HTERT RPE-1 (cell line): ENCODE results near the gene CDADC1.

Experiments used
- in situ Hi-C: fragments of 300-500 bp; cut with MboI; formaldehyde crosslinking; loops from 4 replicates; pipeline ENCODE4 v1.14.3; 2020; ENCODE audit warnings: low sequenced_read_pairs

CDADC1 gene

DNA sequence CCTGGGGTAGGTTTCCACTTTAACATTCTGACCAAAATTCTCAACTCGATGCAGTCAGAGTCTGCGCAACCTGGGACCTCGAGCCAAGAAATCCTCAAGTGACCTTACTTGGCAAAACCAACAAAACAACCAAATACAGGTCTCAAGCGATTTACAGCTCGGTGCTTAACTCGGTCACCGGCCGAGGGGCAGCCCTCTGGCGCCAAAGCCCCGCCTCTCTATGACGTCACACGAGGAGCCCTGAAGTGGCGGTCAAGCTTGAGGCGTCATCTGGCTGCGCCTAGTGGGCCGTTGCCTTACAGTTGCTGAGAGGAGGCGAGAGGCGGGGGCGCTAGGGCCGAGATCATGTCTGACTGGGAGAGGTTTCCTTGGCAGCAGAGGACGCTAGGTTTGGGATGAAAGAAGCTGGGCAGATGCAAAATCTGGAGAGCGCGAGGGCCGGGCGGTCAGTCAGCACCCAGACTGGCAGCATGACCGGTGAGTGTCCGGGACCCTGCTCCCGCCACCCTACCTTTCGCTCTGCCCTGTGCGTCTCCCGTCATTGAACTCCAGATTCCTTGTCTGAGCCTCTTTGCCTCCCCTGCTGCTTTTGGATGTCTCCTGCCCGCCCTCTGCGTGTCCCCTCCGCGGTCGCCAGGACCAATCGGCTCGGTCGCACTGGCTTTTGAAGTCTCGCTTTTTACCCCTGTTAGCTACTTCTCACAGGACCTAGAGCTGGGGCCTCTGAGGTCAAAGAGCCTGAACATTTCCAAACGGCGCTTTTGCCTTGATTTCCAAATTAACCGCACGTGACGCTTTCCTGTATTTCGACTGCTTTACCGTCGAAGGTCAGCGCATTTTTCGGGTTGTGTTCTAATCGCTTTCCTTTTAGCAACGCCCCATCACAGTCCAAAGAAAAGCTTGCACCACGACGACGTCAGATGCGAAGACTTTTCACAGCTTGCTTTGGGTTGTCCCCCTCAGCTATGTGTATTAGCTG is at the start of gene CDADC1:
TSS of gene CDADC1 (plus strand) at position 283 of the 979 bp plus-strand sequence. CDS start at position 396, 113 bp downstream.
- in situ Hi-C loops: no loop called here

DNA sequence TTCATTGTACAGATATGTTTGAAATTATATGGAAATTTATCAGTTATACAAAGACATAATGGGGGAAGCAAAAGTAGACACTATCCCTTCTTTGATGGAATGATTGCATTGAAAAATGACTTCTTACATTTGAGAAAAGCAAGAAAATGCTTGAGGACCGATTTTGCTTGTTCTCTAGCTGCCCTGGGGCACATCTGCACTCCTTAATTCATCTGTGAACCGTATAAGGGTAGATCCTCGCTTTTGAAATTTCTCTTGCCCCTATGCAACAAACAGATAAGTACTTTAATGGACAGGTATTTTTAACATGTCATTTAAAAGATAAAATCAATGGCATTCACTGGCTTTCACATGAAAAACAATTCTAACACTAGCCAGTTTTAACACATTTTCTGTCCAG is 41.1 kb upstream of the CDADC1 start:
- in situ Hi-C loops: no loop called here

DNA sequence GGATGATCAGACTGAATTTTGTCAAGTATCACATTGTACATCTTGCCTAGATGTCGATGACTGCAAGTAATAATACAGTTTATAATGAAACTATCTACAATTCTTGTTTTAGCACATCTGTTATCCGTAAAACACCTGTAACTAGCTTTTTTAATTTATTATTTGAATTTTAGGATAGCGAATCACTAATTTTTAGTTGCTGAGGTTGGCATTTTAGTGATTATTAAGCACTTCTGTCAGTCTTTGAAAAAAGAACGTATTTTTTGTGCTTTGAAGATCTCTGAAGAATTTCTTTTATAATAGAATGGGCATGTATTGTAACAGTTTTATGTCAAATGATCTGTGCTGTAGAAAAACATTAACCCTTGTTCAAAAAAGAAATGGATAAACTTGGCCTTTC is 39.1 kb upstream of the CDADC1 start:
- in situ Hi-C loops: no loop called here

DNA sequence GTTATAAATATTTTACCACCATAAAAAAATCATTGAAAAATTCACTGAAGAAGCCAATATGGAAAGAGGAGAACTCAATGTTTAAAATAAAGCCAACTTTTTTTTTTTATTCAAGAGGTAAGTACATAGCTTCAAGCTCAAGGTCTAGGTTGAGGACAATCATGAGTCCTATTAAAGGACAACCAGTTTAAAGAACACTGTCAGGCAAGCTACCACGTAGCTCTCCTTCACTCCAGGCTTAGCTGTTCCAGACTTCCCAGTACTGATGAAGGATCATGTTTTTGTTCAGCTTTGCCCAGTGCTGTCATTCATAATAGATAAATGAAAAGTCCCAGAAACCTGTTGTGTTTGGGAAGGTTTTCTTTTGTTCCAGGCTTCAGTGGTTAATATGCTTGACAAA is 37.6 kb upstream of the CDADC1 start:
- in situ Hi-C loops: no loop called here

DNA sequence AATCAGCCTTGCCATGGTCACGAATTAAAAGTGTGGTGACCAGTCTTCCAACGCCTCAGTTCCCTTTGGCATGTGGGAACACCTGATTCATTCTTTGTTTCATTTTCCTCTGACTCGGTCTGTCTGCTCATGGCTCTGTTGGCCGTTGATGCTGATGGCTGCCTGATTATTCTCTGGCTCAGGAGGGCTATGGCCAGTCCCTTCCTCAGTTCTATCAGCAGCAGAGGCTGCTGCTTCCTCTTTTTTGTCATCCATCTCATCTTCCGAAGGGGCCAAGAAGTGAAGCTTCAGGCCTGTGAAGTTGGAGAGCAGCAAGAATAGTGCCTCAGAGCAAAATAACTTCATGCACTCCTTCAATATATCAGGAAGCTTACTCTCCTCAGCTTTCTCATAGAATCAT is 37.1 kb upstream of the CDADC1 start:
- in situ Hi-C loops: no loop called here

DNA sequence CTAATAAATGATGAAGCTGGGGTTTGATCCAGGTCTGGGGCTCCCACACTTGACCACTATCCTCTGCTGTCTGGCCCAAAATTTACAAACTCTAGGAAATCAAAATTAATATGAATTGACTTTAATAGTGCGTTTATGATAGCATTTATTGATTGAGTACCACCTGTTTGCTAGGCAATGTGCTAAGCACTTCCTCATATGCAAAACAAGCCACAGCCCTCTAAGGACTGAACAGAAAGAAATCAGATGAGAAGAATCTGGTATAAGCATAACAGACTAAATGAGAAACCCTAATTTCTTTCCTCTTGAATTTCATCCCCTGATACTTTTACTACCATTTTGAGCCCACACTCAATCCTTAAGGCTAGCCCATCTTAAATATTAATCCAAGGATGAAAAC is 34.2 kb upstream of the CDADC1 start:
- in situ Hi-C loops: no loop called here

DNA sequence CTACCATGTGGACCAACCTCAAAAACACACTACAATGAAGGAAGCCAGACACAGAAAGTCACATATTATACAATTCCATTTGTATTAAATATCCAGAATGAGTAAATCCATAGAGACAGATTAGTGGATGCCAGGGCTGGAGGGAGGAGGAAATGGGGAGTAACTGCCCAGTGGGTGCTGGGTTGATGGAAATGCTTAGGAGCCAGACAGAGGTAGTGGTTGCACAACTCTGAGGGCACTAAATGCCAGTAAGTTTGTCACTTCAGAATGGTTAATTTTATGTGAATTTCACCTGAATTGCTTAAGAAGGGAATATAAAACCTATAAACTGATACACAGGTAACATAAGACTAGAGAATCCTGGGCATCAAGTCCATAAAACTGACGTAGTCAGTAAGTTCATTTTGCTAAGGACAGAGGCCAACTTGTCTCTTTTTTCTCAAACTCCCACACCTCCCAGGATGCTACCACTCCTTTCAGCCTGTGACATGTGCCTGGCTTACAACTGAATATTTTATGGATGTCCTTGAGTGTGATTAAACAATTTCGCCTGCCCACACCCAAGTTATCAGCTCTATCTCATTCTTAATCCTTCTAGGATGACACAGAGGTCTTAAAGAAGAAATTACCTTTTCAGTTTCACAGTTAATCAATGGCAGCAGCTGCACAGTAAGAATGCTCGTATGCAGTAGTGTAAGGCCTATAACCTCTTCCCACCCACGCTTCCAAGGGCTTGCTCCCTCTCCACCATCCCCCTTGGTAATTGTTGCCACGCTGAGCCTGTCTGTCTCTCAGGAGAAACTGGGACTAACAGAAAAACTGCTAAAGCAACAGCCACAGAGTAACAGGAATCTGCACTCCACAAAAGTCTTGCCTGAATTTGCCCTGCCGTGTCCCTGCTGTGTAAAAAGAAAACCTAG is 33.5 kb upstream of the CDADC1 start:
- in situ Hi-C loops: no loop called here

DNA sequence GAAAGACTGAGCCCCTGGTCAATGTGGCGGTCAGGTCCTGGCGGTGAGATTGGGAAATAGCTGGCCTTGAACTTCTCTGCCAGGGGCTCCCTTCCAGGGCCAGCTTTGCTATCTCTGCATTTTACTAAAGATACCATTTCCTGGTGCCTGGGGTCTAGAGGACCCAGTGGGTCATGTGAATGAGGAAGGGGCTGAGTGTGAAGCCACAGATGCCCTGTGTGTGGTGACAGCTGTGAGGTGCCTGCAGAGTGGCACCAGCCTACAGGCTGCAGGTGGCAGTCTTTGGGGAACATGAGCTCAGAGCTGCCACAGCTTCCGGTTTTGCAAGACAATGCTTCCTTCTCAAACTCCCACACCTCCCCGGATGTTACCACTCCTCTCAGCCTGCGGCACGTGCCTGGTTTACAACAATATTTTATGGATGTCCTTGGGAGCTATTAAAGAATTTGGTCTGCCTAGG is 32.8 kb upstream of the CDADC1 start:
- in situ Hi-C loops: no loop called here

DNA sequence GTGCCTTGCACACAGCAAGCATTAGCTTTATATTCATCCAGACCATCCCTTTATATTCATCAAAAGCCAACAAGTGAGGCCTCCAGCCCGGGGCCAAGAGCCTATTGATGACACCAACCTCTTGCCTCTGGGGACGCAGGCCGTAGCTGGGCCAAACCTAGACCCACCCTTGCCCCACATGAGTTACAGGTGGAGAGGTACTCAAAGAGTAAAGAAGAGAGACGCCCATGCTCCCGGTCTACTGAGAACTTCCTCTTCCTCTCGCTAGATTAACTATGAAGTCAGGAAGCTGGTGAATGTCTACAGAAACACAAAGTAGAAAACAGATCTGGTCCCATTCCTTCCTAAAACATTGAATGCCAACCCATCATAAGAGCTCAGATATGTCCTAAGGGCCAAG is 31.4 kb upstream of the CDADC1 start:
- in situ Hi-C loops: no loop called here

DNA sequence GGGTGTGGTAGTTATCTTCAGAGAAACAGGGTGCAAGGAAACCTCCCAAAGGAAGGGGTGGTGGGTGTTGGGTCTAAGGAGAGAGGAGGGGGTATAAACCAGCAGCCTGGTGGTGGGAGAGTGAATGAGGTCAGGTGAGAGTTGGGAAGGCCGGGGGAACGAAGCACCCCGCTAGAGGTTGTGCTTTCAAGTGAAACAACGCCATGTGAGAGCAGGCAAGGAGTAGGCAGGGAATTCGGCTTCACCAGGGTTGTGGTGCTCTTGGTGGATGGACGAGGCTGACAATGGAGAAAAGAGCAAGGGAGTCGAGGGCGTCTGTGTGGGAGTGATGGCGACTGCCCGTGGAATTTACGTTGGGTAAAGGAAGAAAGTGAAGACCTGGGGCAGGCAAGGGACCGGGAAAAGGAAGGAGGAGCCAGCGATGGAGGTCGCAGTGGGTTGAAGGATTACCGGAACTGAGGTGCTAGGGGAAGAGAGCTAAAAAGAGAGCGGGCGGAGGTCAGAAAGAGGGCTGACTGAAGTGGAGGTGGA is 29.7 kb upstream of the CDADC1 start:
- in situ Hi-C loops: no loop called here

DNA sequence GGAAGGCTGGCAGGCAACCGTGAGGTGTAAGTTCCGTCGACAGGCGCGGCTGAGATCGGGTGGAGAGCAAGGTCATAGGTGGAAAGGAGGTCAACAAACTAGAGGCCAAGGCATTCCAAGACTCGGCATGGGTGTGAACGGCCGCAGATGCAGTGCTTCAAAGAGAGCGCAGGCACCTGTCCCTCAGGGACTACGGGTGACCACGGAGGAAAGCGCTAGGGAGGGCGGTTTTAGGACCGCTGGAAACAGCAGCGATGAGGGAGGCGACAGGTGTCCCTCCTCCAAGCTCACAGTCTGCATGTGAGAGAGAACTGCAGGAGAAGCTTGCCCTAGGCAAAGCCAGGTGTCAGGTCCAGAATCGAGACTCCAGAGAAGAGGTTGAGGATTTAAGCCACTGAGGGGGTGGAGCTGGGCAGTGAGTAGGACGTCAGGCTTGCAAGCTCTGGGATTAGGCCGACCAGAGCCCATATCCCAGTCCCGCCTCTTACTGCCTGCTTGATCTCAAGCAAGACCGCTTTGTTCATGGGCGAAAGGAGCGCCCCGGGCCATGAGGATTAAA is 29.2 kb upstream of the CDADC1 start:
- in situ Hi-C loops: no loop called here

DNA sequence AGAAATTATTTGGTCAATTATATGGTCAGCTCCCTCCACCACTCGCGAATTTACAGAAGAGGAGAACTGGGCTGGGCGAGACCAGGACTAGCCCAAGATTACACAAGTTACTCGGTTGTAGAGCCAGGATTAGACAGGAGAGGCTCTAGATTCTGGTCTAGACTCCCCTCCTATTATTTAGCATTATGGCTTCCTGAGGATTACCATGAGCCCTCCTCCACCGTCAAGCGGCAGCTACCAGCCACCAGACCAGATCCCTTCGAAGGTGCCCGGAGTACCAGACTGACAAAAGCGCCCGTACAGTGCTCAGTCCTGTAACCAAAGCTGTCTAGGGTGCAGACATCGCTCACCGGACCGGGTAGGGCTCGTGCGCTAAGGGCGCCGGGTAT is 28.1 kb upstream of the CDADC1 start:
- in situ Hi-C loops: no loop called here

DNA sequence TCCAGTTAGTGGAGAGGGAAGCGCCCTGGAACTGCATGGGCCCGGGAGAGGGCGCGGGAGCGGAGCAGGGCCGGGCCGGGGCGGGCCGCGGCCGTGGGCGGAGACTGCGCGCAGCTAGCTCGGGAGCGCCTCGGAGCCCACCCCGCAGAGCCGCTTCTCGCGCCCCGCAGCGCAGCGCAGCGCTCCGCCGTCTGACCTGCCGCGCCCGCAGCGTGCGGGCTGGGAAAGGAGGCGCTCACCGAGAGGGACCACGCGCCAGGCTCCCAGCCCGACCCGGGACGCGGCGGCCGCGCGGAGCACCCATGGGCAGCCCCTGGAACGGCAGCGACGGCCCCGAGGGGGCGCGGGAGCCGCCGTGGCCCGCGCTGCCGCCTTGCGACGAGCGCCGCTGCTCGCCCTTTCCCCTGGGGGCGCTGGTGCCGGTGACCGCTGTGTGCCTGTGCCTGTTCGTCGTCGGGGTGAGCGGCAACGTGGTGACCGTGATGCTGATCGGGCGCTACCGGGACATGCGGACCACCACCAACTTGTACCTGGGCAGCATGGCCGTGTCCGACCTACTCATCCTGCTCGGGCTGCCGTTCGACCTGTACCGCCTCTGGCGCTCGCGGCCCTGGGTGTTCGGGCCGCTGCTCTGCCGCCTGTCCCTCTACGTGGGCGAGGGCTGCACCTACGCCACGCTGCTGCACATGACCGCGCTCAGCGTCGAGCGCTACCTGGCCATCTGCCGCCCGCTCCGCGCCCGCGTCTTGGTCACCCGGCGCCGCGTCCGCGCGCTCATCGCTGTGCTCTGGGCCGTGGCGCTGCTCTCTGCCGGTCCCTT is 27.5 kb upstream of the CDADC1 start, which contains the start of gene MLNR:
TSS of gene MLNR (plus strand) at position 303 of the 820 bp plus-strand sequence. CDS start at position 303, 0 bp downstream.
- in situ Hi-C loops: no loop called here

DNA sequence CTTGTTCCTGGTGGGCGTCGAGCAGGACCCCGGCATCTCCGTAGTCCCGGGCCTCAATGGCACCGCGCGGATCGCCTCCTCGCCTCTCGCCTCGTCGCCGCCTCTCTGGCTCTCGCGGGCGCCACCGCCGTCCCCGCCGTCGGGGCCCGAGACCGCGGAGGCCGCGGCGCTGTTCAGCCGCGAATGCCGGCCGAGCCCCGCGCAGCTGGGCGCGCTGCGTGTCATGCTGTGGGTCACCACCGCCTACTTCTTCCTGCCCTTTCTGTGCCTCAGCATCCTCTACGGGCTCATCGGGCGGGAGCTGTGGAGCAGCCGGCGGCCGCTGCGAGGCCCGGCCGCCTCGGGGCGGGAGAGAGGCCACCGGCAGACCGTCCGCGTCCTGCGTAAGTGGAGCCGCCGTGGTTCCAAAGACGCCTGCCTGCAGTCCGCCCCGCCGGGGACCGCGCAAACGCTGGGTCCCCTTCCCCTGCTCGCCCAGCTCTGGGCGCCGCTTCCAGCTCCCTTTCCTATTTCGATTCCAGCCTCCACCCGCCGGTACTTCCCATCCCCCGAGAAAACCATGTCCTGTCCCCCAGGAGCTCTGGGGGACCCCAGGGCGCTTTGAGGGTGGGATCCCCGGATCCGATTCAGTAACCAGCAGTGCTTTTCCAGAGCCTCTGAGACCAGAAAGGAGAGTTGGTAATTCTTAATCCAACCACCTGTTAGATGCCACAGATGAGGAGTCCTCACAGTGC is 26.7 kb upstream of the CDADC1 start:
- in situ Hi-C loops: no loop called here

DNA sequence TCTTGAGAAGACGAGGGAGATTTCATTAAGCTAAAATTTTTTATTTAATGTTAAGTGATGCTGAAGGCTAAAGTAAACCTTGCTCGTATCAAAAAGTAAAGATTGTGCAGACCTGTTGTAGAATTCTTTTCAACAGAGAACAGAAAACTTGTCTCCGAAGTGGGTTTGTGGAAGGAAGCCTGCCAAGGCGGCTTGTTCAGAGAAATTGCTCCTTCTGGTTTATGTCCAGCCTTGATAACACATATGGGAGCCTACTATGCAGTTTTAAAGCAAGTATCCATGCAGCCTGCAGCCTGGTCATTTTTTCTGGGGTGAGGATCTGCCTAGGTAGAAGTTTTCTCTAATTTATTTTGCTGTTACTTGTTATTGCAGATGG is 26.1 kb upstream of the CDADC1 start:
- in situ Hi-C loops: no loop called here

DNA sequence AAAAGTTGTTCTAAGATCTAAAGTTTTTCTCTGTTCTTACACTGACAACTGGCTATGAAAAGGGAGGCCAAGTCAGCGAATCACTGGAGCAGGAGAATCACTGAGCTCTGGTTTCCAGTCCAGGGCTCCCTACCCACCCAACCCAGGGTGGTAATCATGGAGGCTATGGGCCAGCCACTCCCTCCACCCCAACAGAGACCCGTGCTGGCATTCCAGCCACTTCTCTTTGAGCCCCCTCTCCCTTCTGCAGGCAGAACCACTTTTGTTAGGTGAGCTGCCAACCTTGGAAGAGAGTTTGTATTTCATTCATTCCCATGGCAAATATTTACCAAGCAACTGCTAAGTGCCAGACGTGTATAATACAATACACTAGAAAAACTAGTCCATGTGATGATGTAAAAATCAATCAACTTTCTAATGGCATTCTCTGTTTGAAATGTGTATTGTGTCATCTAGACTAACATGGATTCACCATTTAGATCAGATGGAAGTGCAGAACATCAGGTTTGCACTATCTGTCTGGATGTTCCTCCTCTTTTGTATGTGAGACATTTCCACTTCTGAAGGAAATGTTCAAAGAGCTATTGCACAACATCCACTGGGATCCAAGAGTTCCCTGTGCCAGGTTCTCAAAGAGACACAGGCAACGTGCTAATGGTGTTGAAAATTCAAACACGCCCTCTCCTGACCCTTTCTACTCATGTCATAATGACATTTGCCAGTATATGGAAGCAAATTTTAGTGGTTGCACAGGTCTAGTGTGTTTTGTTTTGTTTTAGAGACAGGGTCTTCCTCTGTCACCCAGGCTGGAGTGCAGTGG is 22.3 kb upstream of the CDADC1 start:
- in situ Hi-C loops: no loop called here

DNA sequence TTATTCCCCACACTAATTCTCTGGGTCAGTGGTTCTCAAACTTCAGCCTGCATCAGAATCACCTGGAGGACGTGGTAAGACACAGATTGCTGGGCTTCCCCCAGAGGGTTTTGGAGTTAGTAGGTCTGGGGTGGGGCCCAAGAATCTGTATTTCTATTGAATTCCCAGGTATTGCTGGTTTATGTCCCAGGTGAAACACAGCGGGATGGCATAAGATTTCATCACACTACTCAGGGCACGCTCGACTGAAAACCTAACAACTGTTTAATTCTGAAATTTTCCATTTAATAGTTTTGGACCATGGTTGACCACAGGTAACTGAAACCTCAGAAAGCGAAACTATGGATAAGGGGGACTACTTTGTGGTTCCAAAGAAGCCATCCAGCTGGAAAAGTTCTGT is 21.1 kb upstream of the CDADC1 start:
- in situ Hi-C loops: no loop called here

DNA sequence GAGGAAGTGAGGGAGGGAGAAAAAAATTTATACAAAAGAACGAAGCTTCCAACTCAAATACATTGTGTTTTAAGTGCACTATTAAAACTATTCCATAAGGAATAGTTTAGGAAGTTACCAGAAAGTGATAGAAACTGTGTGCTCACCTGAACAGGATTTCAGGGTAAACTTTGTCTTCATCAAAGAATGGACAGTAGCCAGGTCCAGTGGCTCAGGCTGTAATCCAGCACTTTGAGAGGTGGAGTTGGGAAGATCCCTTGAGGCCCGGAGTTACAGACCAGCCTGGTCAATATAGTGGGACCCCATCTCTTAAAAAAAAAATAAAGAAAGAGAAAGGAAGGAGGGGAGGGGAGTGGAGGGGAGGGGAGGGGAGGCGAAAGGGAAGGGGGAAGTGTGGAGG is 13.0 kb upstream of the CDADC1 start:
- in situ Hi-C loops: no loop called here
